HG03342 (cell line): ENCODE results near the gene THOC6.

Experiments
- ATAC-seq: cut with Tn5 transposase; IDR thresholded peaks from one replicate; pipeline ENCODE4 v1.9.1; 2021; ENCODE audit warnings: mild to moderate bottlenecking, moderate library complexity; ENCODE audit not compliant: unreplicated experiment

THOC6 gene

GRCh38 chr16:3023669-3024478 lies at the start of gene THOC6, which contains the start of gene HCFC1R1:
TSS of gene THOC6 (plus strand) at chr16:3024035. CDS start at chr16:3024327, 292 bp downstream.
TSS of gene HCFC1R1 (minus strand) at chr16:3023942. CDS start at chr16:3023941, 1 bp downstream.
- ATAC-seq, result peak; percentile 71

GRCh38 chr16:2974319-2975056 lies 49.3 kb upstream of the THOC6 start:
- no peak for ATAC-seq

- ATAC-seq, result no peak
Observed at GRCh38 chr16:2975161-2975795, 48.6 kb upstream of the THOC6 start.

DNA sequence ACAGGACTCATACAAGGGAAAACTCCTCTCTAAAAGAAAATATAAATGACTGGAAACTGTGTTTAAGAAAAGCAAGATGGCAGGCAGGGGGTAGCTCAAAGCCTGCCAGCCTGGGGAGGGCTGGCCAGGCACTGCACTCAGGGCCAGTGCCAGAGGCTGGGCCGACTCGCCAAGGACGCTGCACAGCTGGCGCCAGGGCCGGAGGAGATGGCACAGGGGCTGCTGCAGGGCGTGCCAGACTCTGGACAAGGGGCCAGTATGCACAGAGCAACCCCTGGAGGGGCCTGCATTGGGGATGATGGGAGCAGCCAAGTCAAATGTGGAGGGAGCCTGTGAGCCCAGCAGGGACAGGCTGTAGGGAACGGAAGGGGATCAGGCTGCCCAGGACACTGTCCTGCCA lies 47.6 kb upstream of the THOC6 start:
- ATAC-seq, result no peak

GRCh38 chr16:2976673-2977072 lies 47.2 kb upstream of the THOC6 start:
- ATAC-seq, result no peak

DNA sequence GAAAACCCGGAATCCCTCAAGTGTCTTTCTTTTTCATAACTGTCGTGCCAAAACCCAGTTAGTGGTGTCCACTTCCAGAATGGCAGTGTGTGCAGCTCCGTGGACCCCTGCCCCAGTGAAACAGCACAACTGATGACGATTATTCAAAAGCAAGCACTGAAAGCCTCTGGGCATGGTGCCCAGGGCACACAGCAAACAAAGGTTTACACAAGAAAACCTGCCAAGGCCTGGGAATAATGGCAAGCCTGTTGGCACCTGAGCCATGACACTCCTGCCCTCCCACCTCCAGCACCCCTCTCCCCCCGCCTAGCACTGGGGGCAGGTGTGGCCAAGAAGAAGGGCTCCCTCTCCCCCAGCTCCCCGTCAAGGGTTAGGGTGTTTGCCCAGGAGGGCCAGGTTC lies 46.4 kb upstream of the THOC6 start:
- no peak for ATAC-seq

GRCh38 chr16:2979669-2980226 lies 44.1 kb upstream of the THOC6 start:
- peak; percentile 8 for ATAC-seq

DNA sequence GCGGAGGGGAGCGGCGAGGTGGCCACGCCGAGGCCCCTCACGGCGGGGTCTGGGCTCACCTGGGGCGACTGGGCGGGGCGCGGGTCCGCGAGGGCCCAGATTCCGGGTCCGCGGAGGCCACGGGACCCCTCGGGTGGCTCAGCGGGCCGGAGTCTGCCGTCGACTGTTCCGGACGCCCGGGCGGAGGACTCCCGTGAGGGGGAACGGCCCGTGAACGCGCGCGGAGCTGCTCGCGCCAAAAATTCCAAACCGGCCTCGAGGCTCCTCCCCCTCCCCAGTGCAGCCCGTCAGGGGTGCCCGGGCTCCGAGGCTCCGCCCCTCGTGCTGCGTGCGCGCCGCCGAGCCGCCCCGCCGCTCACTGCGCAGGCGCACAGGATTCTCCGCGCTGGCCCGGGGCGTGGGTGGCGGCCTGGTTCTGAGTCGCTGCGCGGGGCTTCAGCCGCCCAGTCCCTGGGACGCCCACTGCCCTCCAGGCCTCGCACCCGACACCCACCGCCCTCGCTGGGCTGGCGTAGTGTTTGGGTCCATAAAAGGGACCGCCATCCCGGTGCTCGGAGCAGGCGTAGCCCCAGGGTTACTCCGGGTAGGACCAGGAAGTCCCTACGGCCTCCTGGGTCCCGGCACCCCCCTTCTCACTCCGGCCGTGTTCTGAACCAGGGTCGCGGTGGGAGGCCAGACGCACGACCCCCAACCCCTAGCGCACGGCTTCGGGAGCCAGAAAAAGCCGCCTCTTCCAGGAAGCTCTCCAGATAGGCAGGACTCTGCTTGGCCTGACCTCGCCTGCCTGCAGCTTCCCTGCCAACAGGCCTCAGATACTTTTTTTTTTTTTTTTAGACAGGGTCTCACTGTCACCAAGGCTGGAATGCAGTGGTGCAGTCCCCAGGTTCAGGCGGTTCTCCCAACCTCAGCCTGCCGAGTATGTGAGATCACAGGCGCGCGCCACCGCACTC lies 43.3 kb upstream of the THOC6 start, which contains the start of gene PKMYT1:
TSS of gene PKMYT1 (minus strand) at position 220 of the 950 bp plus-strand sequence. CDS start 789 bp downstream, outside the sequence.
- ATAC-seq, result peak; percentile 55

DNA sequence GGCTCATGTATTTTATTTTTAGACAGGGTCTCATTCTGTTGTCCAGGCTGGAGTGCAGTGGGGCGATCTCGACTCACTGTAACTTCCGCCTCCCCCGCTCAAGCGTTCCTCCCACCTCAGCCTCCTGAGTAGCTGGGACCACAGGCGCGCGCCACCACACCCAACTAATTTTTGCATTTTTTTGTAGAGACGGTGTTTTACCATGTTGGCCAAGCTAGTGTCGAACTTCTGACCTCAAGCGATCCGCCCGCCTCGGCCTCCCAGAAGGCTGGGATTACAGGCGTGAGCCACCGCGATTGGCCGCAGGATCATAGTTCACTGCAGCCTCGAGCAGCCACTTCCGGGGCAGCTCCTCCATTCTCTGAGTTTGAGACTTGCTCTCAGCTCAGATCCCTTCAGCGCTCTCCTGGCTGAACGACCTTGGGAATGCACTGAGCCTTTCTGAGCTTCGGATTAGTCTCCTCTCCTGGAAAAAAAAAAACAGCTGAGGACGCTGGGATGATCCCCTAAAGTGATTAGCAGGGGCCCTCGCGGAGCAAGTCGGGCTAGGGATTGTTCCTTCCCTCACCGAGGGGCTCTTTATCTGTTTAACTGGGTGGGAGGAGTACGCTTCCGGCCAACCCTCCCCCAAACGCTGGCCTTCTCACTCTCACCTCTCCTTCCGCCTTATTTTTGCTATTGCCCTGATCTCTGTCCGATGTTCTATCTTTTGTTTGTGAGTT lies 42.5 kb upstream of the THOC6 start:
- ATAC-seq, result no peak

GRCh38 chr16:2981899-2982250 lies 42.0 kb upstream of the THOC6 start:
- no peak for ATAC-seq

DNA sequence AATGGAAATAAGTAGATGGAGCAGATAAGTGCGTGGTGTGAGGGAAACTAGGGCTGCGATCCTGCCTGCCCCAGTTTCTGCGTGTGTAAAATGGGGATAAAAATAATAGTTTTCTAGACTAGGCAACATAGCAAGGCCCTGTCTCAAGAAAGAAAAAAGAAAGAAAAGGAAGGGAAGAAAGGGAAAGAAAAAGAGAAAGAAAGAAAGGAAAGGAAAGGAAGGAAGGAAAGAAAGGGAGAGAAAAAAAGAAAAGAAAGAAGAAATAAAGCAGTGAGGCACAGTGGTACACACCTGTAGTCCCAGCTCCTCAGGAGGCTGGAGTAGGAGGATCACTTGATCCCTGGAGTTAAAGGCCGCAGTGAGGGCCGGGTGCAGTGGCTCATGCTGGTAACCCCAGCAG lies 41.4 kb upstream of the THOC6 start:
- no peak for ATAC-seq

- no peak for ATAC-seq
Observed at GRCh38 chr16:2983706-2984136, 40.1 kb upstream of the THOC6 start.

- ATAC-seq, result no peak
Observed at GRCh38 chr16:2985462-2985861, 38.4 kb upstream of the THOC6 start.

DNA sequence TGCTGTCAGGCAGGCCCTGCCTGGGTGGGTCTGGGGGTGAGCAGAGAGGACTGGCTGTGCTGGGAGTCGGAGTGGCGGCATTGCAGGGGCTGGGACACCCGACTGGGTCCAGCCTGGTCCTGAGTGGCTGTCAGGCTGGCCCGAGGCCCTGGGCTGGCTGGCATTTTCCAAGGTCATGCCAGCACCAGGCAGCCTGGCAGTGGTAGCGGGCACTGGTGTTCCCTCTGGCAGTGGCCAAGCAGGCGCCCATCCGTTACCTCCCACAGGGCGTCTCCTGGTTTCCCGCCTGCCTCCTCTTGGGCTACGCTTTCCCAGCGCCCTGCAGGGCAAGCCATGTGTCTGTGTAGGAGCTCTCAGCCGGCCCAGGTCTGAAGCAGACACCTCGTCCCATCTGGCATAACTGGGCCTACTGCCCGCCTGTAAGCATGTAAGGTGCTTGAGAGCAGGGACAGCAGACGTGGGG lies 37.9 kb upstream of the THOC6 start:
- ATAC-seq, result no peak

DNA sequence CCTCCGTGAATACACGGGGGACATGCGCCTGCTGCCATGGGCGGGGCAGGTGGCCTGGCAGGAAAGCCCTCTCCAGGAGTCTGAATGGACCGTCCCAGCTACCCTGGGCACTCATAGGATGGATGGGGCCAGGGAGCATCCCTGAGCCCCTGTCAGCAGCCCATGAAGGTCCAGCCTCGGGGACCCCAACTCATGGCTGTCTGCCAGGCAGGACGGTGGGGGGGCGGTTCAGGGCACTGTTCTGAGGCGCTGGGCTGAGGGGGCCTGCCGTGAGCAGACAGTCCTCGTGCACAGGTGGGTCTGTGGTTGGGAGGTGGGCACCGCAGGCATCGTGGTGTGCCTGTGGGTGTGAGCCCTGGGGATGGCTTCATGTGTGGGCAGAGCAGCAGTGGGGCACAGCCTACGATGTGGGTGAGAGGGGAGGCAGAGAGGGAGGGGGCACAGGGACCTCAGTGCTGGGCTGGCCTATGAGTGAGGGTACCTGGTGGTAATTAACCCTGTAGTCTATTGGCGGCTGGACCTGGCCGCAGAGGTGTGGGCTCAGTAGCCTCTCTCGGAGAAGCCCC lies 37.1 kb upstream of the THOC6 start:
- ATAC-seq, result no peak

GRCh38 chr16:2987286-2987685 lies 36.5 kb upstream of the THOC6 start:
- no peak for ATAC-seq

GRCh38 chr16:2987833-2988232 lies 36.0 kb upstream of the THOC6 start:
- no peak for ATAC-seq

- ATAC-seq, result no peak
Observed at GRCh38 chr16:2988590-2989099, 35.2 kb upstream of the THOC6 start.

DNA sequence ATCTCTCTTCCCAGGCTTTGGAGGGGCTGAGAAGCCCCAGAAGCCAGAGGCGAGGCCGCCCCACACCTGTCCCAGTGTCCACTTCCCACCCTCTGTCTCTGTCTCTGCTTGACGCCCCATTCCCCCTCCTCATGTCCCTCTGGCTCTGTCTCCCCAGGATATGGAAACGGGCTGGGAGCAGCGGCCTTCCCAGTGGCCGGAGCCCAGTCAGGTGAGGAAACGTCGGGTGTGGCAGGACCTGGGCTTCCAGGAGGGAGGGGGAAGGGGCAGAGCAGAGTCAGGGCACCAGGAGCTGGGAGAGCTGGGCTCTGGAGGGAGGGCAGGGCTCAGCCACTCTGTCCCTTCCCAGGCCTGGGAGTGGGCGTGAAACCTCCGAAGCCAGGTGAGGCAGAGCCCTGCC lies 32.9 kb upstream of the THOC6 start:
- ATAC-seq, result no peak
